Fibroblast of lung (primary cell): Measurements from ENCODE around the gene EIF4G1.

ENCODE experiments used
- CTCF ChIP-seq, 2 donors: IDR thresholded peaks in 1 of 2; conservative IDR thresholded peaks in 1 of 2; 1 replicate in 1 of 2; 2 replicates in 1 of 2; pipeline ENCODE4 v1.5.1; 2011 to 2012; ENCODE audit warnings: low read length in 2 of 2, control low read depth in 1 of 2, inconsistent platforms in 1 of 2, low read depth in 1 of 2, mild to moderate bottlenecking in 1 of 2
- EZH2 ChIP-seq: IDR thresholded peaks from 2 replicates; pipeline ENCODE4 v1.5.1; 2012; ENCODE audit warnings: low read length, control low read depth, mild to moderate bottlenecking; ENCODE audit errors: missing control alignments

- TF ChIP-seq CTCF (conservative IDR thresholded peaks at IDR 0.05 in 1 of 2, IDR thresholded peaks at IDR 0.05 in 1 of 2; ENCODE audit: low read depth in 1 of 2, low read length in 2 of 2): no peak
- TF ChIP-seq EZH2: no peak
These were observed 19.3 kb downstream of the EIF4G1 start for GRCh38 chr3:184333700-184334099.
